NOMO-1 treated with DMSO at 0.1 percent for 48 hours (cell line): ENCODE measurements around the gene COQ7.

ENCODE experiments used
- DNase-seq: peaks from one replicate; lab custom pipeline; 2025; ENCODE audit not compliant: unreplicated experiment; lab: John Stamatoyannopoulos, UW

Gene COQ7

DNA sequence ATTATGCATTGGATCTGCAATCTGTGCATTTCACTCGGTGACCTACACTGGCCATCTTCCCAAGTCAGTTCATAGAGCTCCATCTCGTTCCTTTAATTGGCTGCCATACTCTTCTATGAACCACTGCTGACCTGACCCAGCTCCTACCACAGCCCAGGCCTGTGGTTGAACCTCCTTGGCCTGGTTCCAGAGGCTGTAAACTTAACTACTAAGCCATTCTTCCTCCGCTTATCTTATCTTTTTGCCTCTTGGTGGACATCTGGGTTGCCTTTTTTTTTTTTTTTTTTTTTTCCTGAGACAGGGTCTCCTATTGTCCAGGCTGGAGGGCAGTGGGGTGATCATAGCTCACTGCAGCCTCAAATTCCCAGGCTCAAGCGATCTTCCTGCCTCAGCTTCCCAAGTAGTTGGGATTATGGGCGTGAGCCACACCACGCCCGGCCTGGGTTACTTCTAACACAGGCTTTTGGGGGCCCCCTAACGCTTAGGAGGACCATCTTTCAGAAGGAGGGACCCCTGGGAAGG lies 18.3 kb downstream of the COQ7 start:
- DNase-seq = peak; percentile 13

DNA sequence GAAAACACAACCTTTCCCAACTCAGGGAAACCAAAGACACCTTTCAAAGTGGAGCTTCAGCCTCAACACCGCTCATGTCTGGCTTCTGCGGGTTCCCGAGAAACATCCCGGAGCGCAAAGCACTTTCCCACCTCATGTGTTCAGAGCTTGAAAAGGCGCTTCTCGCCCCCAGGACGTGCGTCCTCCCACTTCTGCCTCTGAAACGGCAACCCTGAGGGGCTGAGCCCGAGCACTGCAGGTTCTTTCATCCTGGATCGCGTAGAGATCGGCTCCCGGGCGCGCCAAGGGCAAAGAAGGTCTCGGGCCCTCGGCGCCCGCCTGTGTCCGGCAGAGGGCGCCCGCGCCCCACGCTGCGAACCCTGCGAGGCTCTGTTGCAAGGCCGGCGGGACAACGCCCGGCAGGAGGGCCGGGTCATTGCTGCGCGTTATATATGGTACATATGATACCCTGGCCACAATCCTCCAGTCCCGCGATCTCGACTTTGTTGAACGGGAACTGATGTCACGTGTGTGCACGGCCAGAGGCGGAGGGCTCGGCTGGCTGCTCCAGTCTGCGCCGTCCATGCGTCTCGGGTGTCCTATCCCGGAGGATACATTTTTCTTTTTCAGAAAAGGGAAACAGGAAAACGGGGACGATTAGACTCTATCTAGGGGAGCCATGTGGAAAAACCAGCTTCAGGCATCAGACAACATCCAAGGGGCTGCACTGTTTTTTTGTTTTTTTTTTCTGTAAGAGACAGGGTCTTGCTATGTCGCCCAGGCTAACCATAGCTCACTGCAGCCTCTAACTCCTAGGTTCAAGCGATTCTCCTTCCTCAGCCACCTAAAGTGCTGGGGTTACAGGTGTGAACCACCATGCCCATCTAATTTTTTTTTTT lies 19.1 kb downstream of the COQ7 start:
- DNase-seq = peak; percentile 97

DNA sequence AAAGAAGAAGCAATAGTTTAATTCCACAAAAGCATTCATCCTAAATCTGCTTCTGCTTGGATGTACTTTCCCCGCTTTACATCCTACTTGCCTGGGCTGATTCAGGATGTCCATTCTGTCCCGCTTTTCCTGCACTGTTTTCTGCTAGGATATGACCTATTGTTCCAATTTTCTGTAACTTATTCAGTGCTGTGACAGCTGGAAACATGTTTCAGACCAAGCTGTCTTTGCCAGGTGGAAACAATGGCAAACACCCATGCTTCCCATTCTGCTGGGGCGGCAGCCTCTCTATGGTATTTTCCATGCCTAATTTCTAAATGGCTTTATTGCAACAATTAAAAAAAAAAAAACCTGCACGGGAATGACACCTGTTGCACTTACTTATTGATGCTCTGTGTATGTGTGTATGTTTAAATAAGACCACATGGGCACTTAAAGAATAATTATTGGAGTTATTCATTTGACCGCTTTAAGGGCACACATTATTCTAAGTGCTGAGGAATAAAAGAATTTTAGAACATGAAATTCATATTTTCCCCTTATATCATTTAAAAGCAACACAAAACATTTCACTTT lies 21.0 kb downstream of the COQ7 start:
- DNase-seq = no peak

DNA sequence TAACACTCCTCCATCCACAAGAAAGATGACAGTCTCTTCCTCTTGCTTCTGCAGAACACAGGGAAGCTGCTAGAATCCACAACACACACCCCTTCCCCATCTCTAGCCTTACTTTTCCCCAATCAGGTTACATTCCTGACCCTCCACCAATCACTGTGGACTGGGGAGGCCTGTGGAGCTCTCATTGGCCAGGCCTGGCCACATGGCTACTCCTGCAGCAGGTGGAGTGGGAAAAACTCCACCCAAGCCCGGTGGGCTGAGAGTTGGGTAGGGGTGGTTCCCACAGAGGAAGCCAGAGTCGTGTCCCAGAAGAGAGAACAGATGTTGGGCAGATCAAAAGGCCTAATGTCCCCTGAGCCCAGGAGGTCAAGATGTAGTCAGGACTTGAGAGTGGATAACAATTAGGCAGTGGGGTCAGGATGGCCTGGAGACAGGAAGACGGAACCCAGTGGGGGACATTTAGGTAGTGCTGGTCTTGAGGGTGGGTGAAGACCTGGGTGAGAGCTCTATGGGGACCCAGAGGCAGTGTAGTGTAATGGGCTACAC lies 22.1 kb downstream of the COQ7 start:
- DNase-seq = no peak

DNA sequence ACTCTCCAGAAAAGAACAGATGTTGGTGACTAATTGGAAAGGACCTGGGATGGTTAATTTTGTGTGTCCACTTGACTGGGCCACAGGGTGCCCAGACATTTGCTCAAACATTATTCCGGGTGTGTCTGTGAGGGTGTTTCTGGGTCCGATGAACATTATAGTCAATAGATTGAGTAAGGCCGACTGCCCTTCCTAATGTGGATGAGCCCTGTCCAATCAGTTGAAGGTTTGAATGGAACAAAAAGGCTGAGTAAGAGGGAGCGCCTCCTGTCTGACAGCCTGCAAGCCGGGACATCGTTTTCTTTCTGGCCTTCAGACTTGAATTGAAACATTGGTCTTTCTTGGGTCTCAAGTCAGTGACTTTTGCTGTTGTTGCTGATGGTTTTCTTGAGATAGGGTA lies 23.5 kb downstream of the COQ7 start:
- no peak for DNase-seq

DNA sequence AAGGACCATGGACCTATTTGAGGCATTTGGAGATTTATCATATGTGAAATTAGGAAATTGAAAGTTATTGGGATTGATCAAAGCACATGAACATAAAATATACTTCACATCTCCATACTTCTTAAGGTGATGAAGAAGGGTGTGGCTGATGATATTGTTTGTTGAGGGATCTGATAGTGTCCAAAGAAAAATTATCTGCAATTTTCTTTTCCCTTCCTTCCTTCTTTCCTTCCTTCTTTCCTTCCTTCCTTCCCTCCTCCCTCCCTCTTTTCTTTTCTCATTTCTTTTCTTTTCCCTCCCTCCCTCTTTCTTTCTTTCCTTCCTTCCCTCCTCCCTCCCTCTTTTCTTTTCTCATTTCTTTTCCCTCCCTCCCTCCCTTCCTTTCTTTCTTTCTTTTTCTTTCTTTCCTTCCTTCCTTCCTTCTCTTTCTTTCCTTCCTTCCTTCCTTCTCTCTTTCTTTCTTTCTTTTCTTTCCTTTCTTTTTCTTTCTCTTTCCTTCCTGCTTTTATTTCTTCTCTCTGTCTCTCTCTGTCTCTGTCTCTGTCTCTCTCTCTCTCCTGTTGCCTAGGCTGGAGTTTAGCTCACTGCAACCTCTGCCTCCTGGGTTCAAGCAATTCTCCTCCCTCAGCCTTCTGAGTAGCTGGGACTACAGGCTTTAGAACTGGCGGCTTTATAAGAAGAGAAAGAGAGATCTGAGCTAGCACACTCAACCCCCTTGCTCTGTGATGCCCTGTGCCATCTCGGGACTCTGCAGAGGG lies 25.4 kb downstream of the COQ7 start:
- no peak for DNase-seq

DNA sequence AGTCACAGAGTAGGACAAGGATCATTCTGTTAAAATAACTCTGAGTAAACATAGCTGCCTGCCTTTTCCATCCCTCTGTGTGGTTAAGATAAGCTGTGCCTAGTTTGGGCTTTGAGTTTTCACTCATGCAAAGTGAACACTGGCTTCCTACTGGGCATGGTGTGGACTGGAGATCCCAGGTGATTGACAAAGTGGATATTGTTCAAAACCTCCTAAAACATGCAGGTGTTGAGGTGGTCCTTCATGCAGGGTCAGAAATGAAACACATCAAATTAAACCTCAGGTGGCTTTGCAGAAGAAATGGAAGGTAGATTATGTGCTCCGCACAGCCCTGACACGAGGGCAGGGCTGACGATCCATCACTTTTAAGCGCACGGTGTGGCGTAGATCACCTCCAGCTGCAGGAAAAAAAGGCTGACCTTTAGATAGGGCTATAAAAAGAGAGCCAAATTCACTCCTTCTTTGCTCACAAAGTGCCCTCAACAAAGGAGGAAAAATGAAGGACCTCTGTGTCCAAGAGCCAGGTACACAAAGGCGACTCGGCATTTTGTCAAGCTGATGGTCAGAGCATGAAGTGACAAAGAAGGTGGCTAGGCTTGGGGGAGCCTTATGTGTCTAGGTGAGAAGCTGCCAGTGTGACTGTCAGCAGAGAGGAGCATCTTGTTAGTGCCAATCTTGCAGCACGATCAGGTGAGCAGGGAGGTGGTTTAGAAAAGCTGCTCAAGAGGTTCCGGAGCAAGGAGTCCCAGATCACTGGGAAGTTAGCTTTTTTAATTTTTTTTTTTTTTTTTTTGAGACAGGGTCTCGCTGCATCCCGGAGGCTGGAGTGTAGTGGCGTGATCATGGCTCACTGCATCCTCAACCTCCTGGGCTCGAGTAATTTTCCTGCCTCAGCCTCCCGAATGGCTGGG lies 26.5 kb downstream of the COQ7 start:
- no peak for DNase-seq

DNA sequence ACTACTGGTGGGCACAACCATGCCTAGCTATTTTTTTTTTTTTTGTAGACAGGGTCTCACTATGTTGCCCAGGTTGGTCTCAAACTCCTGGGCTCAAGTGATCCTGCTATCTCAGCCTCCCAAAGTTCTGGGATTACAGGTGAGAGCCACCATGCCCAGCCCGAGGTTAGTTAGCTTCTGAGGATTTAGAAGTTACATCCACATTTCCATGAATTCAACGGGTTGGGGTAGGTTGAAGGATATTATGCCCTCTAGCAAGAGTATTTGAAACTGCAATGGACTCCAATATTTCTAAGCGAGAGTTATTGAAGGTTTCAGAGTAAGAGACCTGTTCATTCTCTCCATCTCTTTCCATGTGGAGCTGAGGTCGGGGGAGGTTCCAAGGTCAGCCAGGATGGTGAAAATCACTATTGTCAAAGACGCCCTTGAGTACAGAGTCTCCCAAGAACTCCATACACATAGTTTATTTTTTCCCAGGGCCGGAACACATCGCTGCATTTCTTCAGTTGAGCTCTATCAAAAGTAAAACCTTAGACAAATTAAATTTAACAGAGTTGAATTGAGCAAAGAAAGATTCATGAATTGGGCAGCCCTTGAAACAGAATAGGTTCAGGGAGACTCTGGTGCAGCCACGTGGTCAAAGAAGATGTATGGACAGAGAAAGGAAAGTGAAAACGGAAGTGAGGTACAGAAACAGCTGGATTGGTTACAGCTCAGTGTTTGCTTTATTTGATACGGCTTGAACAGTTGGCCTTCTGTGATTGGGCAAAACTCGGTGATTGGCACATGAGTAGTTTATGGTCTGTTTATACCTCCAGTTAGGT lies 27.3 kb downstream of the COQ7 start:
- DNase-seq = peak; percentile 89

DNA sequence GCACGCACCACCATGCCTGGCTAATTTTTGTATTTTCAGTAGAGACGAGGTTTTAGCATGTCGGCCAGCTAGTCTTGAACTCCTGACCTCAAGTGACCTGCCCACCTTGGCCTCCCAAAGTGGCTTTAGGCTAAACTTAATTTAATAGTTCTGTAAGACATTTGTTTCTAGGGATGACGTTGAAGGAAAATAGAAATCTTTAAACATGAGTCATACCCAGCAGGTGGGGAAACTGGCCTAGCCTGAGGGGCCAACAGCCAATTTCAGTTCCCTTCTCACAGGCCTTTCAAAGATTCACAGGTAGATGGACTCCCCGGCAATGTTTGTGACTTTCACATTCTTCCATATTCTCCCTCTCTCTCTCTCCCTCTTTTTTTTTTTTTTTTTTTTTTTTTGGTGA lies 28.2 kb downstream of the COQ7 start:
- DNase-seq = peak; percentile 52

DNA sequence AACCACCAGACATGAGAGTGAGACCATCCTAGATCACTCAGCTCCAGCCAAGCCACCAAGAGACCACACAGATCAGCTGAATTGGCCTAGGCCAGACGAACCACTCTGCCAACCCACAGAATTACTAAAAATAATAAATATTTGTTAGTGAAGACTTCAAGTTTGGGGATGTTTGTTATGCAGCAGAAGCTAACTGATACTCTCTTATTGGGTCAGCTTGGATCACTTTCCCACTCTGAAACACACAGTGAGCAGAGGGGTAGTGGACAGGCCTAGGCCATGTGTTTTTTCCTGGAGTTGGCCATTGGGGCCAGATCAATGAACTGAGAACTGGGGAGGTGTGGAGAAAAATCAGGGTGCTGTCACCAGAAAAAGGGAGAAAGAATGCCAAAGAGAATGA lies 30.8 kb downstream of the COQ7 start:
- no peak for DNase-seq

DNA sequence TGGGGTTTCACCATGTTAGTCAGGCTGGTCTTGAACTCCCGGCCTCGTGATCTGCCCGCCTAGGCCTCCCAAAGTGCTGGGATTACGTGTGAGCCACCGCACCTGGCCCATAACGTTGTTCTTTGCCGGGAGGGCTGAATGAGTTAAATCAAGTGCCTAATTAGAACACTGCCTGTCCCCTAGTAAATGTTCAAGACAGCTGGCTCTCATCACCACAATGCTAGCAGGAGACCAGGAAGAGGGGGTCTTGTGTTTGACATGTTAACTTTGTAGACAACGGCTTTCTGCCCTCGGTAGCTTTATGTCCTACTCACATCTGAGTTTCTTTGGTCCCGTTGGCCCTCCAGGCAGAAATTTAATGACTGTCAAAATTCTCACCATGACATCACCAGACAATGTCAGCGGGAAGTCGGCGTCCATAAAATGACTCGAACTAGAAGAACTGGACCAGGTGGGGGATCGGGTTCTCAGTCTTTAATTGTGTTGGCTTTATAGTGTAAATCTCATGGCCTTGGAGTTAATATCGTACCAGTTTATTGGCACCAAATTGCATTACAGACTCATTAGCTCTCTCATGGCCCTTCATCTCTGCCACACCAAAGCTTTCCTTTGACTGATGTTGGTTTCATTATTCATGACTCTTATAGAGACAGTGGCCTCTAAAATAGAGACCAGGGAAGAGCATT lies 34.9 kb downstream of the COQ7 start:
- DNase-seq = no peak

DNA sequence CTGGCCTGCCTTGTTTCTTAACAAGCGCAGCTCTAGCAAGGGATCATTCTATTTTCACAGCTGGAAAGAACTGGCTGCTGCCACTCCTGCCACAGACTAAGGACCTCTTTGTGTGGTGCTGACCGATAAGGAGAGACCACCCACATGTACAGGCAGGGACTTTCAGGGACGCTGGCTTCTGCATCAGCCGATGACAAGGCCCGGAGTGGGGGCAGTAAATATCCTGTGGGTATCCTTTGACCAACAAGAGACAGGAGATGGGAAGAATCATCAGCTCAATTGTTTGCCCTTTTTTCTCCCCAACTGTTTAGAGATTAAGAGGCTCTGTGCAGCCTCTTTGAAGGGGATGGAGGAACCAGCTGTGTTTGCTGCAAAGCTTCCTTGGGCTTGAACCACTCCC lies 37.2 kb downstream of the COQ7 start:
- DNase-seq = no peak

DNA sequence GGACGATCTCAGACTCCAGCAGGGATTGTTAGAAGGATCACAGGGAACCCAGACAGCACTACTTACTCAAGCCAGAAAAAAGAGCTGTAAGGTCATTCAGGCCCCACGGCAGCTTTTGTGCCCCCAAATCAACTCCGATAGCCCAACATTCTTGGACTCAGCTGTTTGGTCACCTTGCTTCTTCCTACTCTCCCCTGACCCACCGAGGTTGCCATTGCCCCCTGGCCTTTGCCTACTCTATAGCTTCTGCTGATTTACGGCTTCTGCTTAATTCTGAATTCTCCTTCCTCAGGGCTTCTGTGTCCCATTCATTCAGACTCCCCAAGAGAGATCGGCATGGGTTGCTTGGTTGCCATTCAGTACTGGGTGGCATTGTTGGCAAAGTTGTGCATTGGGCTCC lies 37.7 kb downstream of the COQ7 start:
- DNase-seq = no peak

DNA sequence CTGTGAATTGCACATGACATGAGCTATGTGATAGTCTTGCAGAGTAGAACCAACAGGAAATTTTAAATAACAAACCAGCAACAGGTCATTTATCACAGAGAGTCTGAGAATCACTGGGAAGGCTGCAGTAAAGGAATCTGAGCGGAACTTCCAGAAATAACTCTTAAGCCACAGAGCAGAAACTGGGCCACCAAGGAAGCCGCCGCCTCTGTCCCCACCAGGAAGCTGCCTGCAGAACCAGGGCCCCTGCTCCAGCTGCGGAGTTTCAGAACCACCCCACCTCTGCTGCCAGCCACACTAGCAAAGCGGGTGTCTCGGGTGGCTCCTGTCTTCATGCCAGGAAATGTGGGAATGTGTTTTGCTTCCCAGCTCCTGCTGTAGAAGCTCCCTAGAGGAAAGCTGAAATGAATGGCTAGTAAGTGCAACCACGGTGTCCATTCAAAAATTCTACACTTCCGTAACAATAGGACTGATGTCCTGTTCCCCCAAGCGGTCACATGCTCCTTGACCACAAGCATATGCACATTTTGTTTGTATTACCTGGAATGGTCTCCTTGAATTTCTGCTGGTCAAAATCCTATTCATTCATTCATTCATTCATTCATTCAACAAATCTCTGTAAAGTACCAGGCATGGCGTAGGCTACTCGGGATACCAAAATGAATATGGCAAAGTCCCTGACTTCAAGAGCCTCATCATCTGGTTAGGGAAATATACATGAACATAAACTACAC lies 38.6 kb downstream of the COQ7 start:
- no peak for DNase-seq

DNA sequence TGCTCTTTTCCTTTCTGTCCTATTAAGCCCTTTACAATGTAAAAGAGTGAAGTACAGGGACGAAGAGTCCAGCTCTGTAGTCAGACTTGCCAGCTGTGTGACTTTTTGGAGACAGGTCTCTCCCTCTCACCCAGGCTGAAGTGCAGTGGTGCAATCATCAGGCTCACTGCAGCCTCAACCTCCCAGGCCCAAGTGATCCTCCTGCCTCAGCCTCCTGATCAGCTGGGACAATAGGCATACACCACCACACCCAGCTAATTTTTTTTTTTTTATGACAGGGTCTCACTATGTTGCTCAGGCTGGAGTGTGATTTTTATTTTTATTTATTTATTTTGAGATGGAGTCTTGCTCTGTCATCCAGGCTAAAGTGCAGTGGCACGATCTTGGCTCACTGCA lies 39.2 kb downstream of the COQ7 start:
- no peak for DNase-seq

DNA sequence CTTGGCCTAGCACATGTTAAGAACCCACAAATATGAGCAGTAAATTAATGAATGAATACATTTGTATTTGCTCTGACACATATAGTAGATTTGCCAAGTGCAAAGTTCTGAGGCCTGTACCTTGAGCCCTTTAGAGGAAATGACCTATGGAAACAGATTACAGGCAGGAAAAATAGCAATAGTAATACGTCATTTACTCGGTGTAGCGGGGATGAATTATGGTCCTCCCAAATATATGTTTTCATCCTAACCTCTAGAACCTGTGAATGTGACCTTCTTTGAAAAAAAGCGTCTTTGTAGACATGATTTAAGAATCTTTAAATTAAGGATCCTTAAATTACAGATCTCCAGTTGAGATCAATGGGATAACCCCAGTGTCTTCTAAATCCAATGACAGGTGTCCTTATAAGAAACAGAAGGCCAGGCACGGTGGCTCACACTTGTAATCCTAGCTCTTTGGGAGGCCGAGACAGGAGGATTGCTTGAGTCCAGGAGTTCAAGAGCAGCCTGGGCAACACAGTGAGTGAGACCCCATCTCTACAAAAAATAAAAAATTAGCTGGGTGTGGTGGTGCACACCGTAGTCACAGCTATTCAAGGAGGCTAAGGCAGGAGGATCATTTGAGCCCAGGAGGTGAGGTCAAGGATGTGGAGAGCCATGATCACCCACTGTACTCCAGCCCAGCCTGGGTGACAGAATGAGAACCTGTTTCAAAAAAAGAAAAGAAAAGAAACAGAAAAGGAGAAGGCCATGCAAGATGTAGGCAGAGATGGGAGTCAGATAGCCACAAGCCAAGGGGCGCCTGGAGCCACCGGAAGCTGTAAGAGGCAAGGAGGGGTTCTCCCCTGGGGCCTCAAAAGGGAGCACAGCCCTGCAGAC lies 41.2 kb downstream of the COQ7 start:
- no peak for DNase-seq

DNA sequence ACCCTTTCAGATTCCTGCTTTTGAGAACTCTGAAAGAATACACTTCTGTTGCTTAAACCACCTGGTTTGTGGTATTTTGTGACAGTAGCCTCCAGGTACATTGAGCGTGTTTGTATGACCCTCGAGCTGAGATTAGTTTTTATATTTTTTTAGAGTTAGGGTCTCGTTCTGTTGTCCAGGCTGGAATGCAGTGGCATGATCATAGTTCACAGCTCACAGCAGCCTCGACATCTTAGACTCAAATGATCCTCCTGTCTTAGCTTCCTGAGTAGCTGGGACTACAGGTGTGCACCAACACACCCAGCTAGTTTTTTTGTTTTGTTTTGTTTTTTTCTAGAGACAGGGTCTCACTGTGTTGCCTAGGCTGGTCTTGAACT lies 41.9 kb downstream of the COQ7 start:
- no peak for DNase-seq
